Stimulated activated naive CD4-positive, alpha-beta T cell treated with Interleukin-2 at 50 U/mL for 16 hours (primary cell): ENCODE measurements around the gene SH3BP4.

Experiments
- DNase-seq: peaks from one replicate; lab custom pipeline; 2025; lab: John Stamatoyannopoulos, UW

Gene SH3BP4, protein sequence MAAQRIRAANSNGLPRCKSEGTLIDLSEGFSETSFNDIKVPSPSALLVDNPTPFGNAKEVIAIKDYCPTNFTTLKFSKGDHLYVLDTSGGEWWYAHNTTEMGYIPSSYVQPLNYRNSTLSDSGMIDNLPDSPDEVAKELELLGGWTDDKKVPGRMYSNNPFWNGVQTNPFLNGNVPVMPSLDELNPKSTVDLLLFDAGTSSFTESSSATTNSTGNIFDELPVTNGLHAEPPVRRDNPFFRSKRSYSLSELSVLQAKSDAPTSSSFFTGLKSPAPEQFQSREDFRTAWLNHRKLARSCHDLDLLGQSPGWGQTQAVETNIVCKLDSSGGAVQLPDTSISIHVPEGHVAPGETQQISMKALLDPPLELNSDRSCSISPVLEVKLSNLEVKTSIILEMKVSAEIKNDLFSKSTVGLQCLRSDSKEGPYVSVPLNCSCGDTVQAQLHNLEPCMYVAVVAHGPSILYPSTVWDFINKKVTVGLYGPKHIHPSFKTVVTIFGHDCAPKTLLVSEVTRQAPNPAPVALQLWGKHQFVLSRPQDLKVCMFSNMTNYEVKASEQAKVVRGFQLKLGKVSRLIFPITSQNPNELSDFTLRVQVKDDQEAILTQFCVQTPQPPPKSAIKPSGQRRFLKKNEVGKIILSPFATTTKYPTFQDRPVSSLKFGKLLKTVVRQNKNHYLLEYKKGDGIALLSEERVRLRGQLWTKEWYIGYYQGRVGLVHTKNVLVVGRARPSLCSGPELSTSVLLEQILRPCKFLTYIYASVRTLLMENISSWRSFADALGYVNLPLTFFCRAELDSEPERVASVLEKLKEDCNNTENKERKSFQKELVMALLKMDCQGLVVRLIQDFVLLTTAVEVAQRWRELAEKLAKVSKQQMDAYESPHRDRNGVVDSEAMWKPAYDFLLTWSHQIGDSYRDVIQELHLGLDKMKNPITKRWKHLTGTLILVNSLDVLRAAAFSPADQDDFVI

DNA sequence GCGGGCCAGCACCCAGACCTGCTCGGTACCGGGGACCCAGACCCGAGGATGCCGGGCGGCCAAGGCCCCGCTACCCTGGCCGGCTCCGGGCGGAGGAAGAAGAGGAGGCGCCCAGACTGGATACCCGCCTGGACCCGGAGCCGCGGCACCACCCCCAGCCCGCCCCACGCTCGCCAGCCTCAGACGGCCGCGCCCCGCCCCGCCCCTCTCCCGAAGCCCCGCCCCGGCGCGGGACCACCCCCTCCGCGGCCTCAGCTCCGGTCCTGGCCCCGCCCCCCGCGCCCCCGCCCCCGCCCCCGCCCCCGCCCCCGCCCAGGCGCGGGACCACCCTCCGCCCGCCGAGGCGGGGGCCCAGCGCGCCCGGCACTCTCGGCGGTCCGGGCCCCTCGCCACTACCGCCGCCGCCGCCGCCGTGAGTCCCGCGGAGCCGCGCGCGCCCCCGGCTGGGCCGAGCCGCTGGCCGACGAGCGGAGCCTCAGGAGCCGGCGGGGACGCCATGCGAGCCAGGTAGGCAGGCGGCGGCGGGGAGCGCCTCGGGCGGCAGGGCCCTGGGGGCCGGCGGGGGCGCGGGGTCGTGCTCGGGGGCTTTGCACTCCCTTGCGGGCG lies at the start of gene SH3BP4:
SH3BP4 (plus strand) TSS at position 354 of the 606 bp plus-strand sequence. CDS start 82,986 bp downstream, outside the sequence.
- DNase-seq: peak; percentile 3

DNA sequence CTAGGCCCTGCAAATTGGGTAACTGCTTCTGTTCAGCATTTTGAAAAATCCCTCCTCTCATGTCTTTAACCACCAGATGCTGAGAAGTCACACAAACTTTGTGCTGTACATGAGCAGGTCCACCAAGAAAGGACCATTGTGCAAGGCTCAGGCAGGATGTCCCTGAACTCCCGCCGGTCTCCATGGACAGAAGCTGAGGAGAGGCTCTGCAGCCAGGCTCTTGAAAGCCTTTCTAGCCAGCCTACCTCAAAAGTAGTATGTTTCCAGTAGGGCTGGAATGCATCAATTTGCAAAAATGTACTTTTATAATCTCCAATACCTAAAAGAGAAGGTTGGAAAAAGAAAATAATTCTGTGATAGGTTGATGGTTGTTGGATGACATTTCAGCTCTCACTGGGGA lies 47.0 kb upstream of the SH3BP4 start:
- no peak for DNase-seq

DNA sequence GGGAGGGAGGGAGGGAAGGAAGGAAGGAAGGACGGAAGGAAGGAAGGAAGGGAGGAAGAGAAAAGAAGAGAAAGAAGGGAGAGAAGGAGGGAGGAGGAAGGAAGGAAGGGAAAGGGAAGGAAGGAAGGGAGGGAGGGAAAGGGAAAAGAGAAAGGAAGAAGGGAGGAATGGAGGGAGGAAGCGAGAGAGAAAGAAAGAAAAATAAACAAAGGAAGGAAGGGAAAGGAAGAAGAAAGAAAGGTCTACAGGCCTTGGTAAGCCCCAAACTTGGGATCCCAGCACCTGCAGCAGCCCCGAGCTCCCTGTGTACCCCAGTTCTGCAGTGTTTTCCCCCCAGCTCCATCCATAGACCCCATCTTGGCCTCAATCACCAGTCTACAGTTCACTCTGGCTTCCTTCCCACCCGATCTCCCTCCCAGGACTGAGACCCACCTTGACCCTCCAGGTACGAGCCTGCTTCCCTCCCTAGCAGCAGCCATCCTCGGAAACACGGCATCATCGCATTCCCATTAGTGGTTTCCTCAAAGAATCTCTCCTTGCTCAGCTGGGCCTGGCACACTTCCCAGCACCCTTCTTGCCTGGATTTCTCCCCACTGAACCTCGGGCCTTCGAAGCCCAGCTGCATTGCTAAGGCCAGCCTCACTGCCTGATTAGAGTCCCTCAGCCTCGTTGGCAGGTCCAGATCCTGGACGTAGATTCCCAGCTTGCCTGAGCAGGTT lies 46.1 kb upstream of the SH3BP4 start:
- no peak for DNase-seq

DNA sequence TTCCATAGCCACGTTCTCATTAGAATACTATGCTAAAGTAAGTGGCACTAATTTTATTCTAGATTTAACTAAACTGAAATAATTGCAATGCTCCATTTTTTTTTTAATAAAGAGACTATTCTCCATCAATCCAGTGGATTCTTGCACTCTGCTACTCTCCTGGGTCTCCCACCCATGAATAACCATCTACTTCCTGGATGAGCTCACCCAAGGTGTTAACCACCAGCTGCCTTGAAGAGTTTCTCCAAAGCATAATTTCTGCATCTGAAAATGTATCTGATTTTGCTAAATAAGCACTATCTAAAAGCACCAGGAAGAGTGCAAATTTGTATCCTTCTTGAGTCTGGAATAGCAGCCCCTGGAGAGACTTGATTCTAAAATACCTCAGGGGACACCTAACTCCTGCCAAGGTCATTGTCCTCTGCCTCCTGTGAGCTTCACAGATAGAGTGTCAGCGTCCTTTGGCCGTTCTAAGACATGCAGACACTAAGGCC lies 41.6 kb upstream of the SH3BP4 start:
- no peak for DNase-seq

DNA sequence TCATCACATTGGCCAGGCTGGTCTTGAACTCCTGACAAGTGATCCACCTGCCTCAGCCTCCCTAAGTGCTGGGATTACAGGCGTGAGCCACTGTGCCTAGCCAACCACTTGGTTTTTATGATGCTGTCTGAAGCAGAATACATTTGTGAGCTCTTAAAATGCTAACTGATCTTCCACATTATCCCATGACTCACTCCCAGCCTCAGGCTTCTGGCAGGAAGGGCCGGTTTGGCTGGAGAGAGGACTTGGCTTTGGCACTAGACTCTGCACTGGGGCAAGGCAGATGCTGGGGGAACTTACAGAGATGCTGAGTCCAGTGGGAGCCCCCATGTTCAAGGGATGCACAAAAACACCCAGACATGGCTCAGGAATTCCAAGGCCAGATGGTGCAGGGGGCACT lies 40.5 kb upstream of the SH3BP4 start:
- DNase-seq: no peak

DNA sequence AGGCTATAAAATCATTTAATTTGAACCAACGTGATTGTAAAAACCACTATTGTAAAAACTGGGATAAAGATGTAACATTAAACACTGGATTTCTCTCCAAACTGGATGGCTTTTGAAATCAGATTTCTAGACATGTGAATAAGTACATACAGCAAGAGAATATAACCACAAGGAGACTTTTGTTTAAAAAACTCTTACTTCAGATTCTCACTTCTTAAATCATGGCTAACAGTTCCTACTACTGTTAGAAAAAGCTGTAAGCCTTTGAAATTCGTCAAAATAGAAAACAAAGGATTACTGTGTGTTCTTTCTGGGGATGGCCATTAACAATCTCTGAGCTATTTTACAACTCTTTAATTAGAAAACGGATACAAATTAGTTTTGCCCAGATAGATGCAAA lies 39.4 kb upstream of the SH3BP4 start:
- no peak for DNase-seq

DNA sequence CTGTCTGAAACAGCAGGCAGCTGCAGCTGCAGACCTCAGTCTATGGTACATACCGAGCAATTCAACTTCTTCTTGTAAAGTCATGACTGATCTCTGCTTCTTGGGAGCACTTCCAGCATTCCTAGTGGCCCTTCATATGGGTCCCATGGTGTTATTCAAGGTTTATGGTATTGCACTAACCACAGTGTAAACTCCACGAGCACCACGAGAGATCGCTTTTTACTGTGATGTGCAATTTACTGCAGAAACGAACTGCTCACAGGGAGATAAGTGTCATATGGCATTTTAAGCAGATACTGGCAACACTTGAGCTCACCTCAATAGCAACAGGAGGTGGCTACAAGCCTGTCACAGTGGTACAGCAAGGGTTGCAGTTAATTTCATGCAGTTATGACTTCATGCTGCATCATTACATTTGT lies 38.6 kb upstream of the SH3BP4 start:
- DNase-seq: no peak

DNA sequence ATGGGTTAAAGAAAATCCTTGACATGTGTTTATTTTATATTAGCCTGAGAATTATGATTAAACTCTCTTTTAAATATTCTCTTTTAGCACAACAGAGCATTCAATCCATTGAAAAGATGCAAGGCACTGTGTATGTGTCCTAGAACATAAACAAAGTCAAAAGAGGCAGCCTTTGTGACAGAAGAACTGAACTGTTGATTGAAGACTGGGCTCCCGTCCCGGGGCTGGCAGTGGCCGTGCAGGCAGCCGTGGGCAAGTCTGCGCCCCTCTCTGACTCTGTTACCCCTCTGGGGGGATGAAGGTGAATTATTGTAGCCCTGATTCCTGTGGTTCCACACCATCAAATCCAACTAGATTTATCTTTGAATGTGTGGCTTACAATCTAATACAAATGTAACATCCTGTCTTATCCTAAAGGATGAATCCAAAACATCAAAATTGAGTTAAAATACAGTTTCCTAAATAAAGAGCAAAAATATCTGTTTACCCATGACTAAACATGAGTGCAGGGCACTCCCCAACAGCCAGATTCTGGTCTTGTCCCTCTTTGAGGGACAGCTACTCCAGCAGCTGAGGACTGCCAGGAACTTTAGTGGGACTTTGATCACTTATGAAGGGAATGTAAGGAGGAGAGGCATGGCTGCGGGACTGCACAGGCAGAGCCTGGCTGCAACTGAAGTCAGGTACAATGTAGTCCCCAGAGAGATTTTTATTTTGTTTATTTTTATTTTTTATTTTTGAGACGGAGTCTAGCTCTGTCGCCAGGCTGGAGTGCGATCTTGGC lies 37.3 kb upstream of the SH3BP4 start:
- DNase-seq: no peak

DNA sequence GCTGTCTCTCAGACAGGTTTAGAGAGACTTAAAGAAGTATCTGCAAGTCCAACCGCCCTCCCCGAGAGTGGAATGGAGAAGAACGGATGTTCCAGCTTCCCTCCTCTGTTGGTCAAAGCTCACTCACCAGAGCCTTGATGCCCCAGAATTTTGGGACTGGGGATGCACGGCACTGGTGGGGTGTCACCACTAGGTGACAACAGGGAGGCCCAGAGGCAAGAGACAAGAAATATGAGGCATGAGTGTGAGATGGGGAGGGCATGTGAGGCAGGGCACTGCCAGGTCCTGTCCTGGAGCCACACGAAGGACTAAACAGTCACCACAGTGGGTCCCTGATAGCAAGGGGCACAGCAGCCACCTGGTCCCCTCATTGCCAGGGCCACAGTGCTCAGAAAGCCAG lies 35.1 kb upstream of the SH3BP4 start:
- DNase-seq: no peak

DNA sequence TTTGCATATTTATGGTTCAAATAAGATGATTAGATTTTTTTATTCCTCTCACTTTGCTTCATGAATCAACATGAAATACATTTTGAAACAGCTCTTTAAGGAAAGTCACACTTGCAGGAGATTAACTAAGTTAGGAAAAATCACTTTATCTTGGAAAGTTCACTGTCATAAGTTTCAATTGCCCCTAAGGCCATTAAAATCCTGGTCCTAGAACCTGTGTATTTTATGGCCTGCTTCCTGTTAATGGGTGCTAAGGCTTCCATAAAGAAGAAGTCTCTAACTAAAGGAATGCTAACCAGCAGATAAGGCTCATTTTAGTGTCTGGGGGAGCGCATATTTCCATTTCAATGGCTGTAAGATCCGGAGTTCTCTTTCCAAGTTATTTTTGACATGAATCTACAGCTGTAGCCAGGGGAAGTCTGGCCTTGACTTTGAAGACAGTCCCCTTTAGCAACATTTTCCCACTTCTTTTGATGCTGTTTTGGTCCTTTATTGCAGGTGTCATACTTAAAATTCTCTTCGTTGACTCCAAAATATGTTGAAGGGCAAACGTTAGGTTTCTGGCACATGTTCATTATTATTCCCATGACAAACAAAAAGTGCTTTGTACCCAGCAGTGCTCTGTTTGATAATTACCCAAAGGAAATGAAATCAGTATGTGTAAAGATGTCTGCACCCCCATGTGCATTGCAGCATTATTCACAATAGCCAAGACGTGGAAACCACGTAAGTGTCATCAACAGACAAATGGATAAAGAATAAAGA lies 34.4 kb upstream of the SH3BP4 start:
- no peak for DNase-seq

DNA sequence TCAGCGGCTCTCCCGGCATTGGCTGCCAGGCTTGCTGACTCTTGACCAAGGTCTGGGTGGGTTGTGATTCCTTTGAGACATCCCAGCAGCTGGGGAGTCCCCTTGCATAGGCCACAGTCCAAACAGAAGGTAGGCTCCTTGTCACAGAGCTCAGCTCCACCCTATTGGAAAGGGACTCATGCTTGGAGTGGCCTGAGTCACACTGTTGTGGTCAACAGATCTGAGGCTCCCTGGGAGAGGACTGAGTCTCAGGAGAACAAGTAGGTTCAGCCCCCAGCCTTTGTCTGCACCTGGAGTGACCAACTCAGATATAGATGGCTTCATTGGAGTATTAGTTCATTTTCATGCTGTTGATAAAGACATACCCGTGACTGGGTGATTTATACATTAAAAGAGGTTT lies 32.1 kb upstream of the SH3BP4 start:
- no peak for DNase-seq

DNA sequence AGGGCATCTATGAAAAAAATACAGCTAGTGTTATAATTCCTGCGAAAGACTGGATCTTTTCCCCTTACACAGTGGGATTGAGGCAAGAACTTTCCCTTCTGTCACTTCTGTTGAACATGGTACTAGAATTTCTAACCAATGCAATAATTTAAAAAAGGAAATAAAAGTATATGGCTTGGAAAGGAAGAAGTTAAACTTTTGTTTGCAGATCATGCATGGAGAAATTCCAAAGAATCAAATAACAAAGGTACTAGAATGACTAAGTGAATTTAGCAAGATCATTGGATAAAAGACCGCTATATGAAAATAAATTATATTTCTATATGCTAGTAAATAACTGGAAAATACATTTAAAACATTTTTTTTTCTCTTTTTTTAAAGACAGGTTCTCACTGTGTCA lies 31.0 kb upstream of the SH3BP4 start:
- no peak for DNase-seq

DNA sequence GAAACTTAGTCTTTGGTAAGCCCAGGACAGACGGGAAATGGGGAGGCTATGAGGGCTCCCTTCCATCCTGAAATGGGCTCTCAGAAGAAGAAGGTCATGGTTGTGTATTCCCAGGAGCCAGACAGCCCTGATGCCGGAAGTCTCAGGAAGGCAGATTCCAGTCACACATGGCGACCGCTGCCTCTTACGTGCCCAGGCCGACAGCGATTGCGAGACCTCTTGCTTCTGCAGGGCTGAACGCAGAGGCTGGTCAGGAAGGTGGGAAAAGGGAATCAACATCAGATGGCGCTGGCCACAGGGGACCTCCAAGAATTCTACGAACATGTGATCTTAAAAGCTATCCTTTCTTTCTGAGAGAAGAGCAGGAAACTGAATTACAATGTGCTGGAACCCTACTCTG lies 22.8 kb upstream of the SH3BP4 start:
- no peak for DNase-seq

DNA sequence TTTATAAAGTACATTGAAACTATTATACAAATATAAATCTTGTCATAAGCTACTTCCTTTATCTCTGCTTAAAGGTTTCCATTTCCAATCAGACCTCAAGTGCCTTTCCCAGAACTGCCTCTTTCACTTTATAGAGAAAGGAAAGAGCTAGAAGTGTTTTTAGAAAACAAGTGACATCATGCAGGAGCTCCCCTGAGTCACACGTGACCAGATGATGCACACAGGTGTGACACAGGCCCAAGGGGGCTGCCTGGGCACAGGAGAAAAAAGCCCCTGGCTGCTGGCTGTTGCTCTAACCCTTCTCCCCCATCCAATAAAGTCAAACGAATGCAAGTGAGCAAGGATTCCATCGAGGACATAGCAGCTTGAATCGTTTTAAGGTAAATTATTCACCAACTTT lies 21.4 kb upstream of the SH3BP4 start:
- DNase-seq: no peak

DNA sequence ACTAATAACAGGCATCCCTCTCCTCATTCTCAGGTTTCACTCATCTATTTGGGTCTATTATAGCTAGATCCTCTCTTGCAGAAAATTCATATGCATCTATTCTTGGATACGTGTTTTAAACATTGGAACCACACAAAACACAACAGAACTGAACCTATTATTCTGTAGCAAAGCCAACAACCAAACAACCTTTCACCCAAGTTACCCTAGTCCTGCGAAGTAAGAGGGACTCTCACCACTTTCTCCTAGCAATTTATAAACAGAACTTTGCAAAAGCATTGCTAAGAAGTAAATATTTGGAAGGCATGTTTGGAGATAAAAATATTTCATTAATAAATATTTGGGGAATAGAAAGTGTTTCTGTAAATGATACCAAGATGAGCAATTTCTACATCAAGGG lies 20.4 kb upstream of the SH3BP4 start:
- no peak for DNase-seq

DNA sequence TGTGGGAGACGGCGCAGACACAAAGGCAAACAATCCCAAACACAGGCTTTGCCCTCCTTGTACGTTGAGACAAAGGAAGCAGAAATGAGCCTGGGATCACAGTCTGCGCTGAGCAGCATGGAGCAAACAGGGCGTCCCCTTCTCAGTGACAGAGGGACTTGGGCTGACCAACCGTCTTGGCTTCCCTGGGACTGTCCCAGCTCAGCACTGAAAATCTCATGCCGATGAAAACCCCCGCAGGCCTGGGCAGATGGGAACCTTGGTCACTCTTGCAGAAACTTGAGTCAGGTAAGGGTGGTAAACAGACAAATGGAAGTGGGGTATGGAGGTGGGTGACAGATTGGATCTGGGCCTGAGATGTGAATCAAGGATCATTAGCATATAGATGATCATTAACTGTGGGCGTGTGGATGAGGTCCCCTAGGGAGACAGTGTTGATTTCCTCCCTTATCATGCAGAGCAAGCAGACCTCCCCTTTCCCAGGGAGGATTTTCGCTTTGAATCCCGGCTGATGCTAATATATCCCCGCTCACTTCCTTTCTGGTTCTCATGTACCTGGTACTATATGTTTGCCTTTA lies 19.1 kb upstream of the SH3BP4 start:
- DNase-seq: no peak

DNA sequence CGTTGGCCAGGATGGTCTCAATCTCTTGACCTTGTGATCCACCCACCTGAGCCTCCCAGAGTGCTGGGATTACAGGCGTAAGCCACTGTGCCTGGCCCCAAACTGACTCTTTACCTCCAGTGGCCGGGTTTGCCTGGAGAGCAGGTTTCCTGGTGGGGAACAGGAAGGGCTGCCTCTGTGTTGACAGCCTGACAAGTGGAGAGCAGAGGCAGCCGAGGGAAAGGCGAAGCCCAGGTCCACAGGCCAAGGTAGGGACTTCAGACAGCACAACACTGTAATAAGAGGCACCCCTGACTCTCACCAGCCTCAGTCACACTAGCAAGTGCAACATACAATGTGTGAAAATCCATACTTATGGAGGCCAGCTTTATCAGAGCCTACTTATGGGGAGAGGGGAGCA lies 16.5 kb upstream of the SH3BP4 start:
- no peak for DNase-seq

DNA sequence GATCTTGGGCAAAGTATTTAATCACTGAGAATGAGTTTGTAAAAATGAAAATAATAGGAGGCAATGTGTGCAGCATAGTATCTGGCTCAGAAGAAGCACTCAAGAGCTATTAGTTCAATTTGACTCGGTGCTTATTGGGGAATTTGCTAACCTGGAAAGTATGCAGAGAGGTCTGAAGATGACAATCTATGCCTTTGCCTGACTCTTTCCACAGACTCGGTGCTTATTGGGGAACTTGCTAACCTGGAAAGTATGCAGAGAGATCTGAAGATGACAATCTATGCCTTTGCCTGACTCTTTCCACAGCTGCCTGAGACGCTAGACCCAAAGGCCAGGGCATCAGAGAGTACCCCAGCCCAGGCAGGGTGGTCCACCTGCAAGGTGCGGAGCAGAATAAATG lies 12.2 kb upstream of the SH3BP4 start:
- no peak for DNase-seq

DNA sequence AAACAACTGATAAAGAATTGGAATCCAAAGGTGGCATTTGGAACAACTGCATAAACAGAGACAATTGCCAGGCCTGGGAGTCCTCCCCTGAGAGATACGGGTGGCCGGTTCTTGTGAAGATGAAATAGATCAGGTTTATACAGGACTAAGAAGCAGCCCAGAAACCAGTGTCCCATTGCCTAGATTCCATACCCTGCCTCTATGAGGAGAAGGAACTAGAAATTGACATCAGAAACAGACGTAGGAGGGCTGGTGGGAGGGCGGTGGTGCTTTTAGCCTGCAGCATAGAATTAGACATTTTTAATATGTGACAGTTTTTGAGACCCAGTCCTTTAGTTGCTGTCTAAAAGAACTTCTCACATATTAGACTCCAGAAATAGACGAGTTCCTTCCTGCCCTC lies 11.8 kb upstream of the SH3BP4 start:
- DNase-seq: no peak

DNA sequence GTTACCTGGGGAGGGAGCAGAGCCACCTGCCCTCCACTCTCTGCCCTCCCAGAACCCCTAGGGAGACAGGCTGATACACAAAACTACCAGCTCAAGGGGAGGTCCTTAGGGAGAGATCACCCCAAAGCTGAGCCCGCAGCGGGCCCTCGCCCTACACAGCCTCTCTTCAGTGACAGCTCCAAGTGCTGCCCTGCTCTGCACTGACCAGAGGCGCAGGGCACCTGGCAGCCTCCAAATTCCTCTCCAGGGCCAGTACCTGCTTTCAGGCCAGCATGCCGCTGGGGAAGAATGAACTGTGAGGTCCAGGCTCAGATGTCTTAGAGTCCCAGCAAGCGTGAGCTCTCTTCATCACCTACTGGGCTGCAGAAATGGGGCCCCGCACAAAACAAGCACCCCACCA lies 11.3 kb upstream of the SH3BP4 start:
- DNase-seq: no peak
